Right renal cortex interstitium (tissue), 3 donors: Measurements from ENCODE around the gene CLEC4F. TPM values are rescaled to one million over a fixed set of nuclear protein-coding genes. Genes with fewer than 3 reads are reported as not detected.

Source experiments
- DNase-seq, 3 donors: peaks; one replicate each; pipeline ENCODE4 v3.0.0-alpha.2; 2013; ENCODE audit warnings: low read depth in 3 of 3, low spot score in 2 of 3
- polyA plus RNA-seq, 3 donors: library from polyadenylated mRNA; unstranded; fragments of 120-200 nt; gene quantifications; one replicate each; pipeline ENCODE4 v1.2.1, GENCODE V29; 2013; ENCODE audit not compliant: insufficient read length in 3 of 3

Gene CLEC4F
- polyA plus RNA-seq, 3 donors: 0.08 TPM; not detected in 2

GRCh38 chr2:70790136-70790828, 30.1 kb downstream of the CLEC4F start, which contains the start of gene FIGLA:
Gene FIGLA, minus strand, starts transcription at chr2:70790643. Its CDS starts 5 bp downstream, at chr2:70790638.
- DNase-seq: no peak

- peak in 2 of 3 donors; percentile 44 to 55 for DNase-seq
Observed at GRCh38 chr2:70789304-70790135, 30.9 kb downstream of the CLEC4F start.

- DNase-seq: no peak
Observed at GRCh38 chr2:70785137-70785911, 35.1 kb downstream of the CLEC4F start.

- DNase-seq: no peak
Observed at GRCh38 chr2:70784320-70784719, 36.1 kb downstream of the CLEC4F start.

GRCh38 chr2:70779911-70780545, 40.4 kb downstream of the CLEC4F start:
- no peak for DNase-seq

- no peak for DNase-seq
Observed at GRCh38 chr2:70779491-70779890, 40.9 kb downstream of the CLEC4F start.

GRCh38 chr2:70778676-70779075, 41.7 kb downstream of the CLEC4F start:
- DNase-seq: no peak

- DNase-seq: no peak
Observed at GRCh38 chr2:70777450-70777849, 42.9 kb downstream of the CLEC4F start.

- DNase-seq: no peak
Observed at GRCh38 chr2:70776266-70776665, 44.1 kb downstream of the CLEC4F start.

- DNase-seq: no peak
Observed at GRCh38 chr2:70775141-70775540, 45.3 kb downstream of the CLEC4F start.

GRCh38 chr2:70772486-70773155, 47.8 kb downstream of the CLEC4F start:
- no peak for DNase-seq

- DNase-seq: no peak
Observed at GRCh38 chr2:70771446-70771845, 49.0 kb downstream of the CLEC4F start.

GRCh38 chr2:70769450-70769849, 50.9 kb downstream of the CLEC4F start:
- no peak for DNase-seq

GRCh38 chr2:70768590-70769085, 51.8 kb downstream of the CLEC4F start:
- DNase-seq: no peak

GRCh38 chr2:70767699-70768589, 52.5 kb downstream of the CLEC4F start, which contains the start of gene ADD2:
Gene ADD2, minus strand, starts transcription at chr2:70768200. Its CDS starts 61,792 bp downstream, at chr2:70706408.
- DNase-seq: no peak

- no peak for DNase-seq
Observed at GRCh38 chr2:70767079-70767698, 53.2 kb downstream of the CLEC4F start.

- DNase-seq: no peak
Observed at GRCh38 chr2:70766357-70767078, 53.9 kb downstream of the CLEC4F start.

GRCh38 chr2:70765507-70765906, 54.9 kb downstream of the CLEC4F start:
- DNase-seq: no peak
